Rectal smooth muscle tissue (tissue), 1 donor: ENCODE results near the gene EFS.

Source experiments
- H3K27ac ChIP-seq: one replicate; pipeline ENCODE4 v1.7.0; 2013; ENCODE audit warnings: low read depth, low read length, inconsistent platforms
- H3K27me3 ChIP-seq: one replicate; pipeline ENCODE4 v1.7.0; 2013; ENCODE audit warnings: low read length; ENCODE audit not compliant: control insufficient read depth, insufficient read depth
- H3K36me3 ChIP-seq: one replicate; pipeline ENCODE4 v1.7.0; 2013; ENCODE audit warnings: low read length; ENCODE audit not compliant: control insufficient read depth, insufficient read depth
- H3K4me1 ChIP-seq: one replicate; pipeline ENCODE4 v1.7.0; 2013; ENCODE audit warnings: low read length; ENCODE audit not compliant: control insufficient read depth, insufficient read depth
- H3K4me3 ChIP-seq: one replicate; pipeline ENCODE4 v1.7.0; 2013; ENCODE audit warnings: low read length
- H3K9ac ChIP-seq: one replicate; pipeline ENCODE4 v1.7.0; 2013; ENCODE audit warnings: low read length

EFS gene

GRCh38 chr14:23372509-23372908, 7.5 kb upstream of the EFS start, which contains the start of gene IL25:
IL25 (plus strand) TSS chr14:23372809.
- H3K4me3 ChIP-seq, result no peak within 1 kb of the TSS
- H3K9ac ChIP-seq, result no peak within 1 kb of the TSS
- H3K36me3 ChIP-seq, result no peaks in the 10 kb centered on the region
- no peaks in the 10 kb centered on the region for H3K27me3 ChIP-seq
- no peak within 1 kb of the TSS for H3K27ac ChIP-seq
- H3K4me1 ChIP-seq, result no peaks in the 10 kb centered on the region

GRCh38 chr14:23371865-23372264, 6.9 kb upstream of the EFS start:
- no peaks in the 10 kb centered on the region for H3K36me3 ChIP-seq
- peaks cover 2% of the 10 kb centered on the region for H3K4me1 ChIP-seq
- H3K4me3 ChIP-seq, result no peak overlapping the region
- H3K27me3 ChIP-seq, result no peaks in the 10 kb centered on the region
- H3K9ac ChIP-seq, result no peak overlapping the region
- no peak overlapping the region for H3K27ac ChIP-seq

GRCh38 chr14:23370221-23370620, 5.2 kb upstream of the EFS start:
- Histone ChIP-seq H3K27me3 (peaks cover 6% of the 10 kb centered on the region), H3K27ac (no peak overlapping the region), H3K4me1 (peaks cover 5% of the 10 kb centered on the region), H3K4me3 (no peak overlapping the region), H3K36me3 (no peaks in the 10 kb centered on the region), H3K9ac (no peak overlapping the region)

GRCh38 chr14:23366426-23366921, 1.5 kb upstream of the EFS start:
- Histone ChIP-seq H3K27me3 (peaks cover 10% of the 10 kb centered on the region), H3K36me3 (no peaks in the 10 kb centered on the region), H3K9ac (no peak overlapping the region), H3K4me3 (peak overlapping the region; percentile 36), H3K4me1 (peaks cover 16% of the 10 kb centered on the region), H3K27ac (peak overlapping the region; percentile 92)

- H3K27ac ChIP-seq, result peak overlapping the region; percentile 92
- H3K9ac ChIP-seq, result peak overlapping the region; percentile 74
- no peaks in the 10 kb centered on the region for H3K36me3 ChIP-seq
- peaks cover 10% of the 10 kb centered on the region for H3K27me3 ChIP-seq
- H3K4me1 ChIP-seq, result peaks cover 16% of the 10 kb centered on the region
- H3K4me3 ChIP-seq, result peak overlapping the region; percentile 76
Measured at GRCh38 chr14:23365732-23366425, 907 bp upstream of the EFS start.

DNA sequence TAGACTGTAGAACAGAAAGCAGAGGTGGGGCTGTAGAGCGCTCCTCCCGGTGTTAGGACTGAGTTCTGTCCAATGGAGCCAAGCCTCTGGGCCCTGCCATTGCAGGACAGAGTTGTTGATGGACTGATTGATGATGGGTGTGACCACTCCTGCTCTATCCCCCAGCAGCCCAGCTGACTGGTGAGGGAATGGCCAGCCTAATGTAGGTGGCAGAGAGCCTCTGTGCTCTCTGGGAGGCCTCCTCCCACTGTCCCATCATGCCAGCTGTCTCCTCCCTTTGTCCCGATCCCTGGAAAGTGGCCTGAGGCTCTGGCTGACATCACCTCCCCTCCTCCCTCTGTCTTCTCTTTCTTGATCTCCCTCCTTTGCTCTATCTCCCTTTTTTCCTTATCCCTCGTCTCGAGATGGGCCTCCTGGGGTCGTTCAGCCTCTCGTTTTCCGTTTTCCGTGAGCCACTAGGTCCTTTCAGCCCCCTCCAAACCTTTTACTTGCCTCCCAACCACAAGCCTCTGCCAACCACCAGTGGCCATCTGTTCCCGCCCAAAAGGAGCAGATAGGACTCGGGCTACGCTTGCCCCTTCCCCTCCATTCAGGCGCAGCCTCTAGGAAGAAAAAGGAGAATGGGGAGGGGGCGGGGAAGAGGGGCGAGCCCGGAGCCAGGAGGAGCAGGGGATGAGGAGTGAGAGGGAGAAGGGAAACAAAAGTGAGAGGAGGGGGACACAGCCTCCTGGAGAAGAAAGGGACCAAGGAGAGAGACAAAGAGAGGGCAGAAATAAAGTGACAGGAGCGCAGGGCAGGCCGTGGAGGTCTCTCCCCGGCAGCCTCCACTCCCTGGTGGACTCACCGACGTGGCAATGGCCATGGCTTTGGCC, 572 bp downstream of the EFS start:
- peaks cover 16% of the 10 kb centered on the region for H3K4me1 ChIP-seq
- H3K27ac ChIP-seq, result peak overlapping the region; percentile 92
- no peaks in the 10 kb centered on the region for H3K36me3 ChIP-seq
- H3K27me3 ChIP-seq, result peaks cover 10% of the 10 kb centered on the region
- H3K9ac ChIP-seq, result peak overlapping the region; percentile 60
- H3K4me3 ChIP-seq, result peak overlapping the region; percentile 76

- Histone ChIP-seq H3K4me3 (no peak overlapping the region), H3K27ac (peak overlapping the region; percentile 44), H3K27me3 (peaks cover 10% of the 10 kb centered on the region), H3K4me1 (peaks cover 16% of the 10 kb centered on the region), H3K36me3 (no peaks in the 10 kb centered on the region), H3K9ac (no peak overlapping the region)
Measured at GRCh38 chr14:23362200-23362599, 2.8 kb downstream of the EFS start.

- H3K36me3 ChIP-seq, result no peaks in the 10 kb centered on the region
- peaks cover 13% of the 10 kb centered on the region for H3K4me1 ChIP-seq
- no peak overlapping the region for H3K9ac ChIP-seq
- H3K27ac ChIP-seq, result peak overlapping the region; percentile 44
- H3K4me3 ChIP-seq, result no peak overlapping the region
- H3K27me3 ChIP-seq, result peaks cover 10% of the 10 kb centered on the region
Measured at GRCh38 chr14:23361763-23362162, 3.2 kb downstream of the EFS start.

DNA sequence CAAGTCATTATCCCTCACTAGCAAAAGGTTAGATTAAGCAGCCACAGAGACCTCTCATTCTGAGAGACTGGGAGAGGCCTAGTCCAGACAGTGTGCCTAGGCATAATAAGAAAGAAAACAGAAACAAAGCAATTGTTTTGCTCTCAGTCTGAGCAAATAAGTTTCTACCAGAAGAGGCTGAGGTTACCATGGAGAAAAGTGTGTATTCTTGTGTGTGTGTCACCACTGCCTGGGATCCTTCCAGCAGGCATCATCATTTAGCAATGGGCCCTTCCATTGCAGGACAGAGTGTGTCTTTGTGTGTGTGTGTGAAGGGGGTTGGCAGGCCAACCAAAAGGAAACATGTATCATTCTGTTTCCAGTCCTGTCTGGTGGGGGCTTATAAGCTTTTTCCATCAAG, 3.7 kb downstream of the EFS start:
- Histone ChIP-seq H3K9ac (no peak overlapping the region), H3K4me3 (no peak overlapping the region), H3K36me3 (no peaks in the 10 kb centered on the region), H3K27me3 (peaks cover 10% of the 10 kb centered on the region), H3K27ac (peak overlapping the region; percentile 21), H3K4me1 (peaks cover 11% of the 10 kb centered on the region)

GRCh38 chr14:23360496-23360895, 4.5 kb downstream of the EFS start:
- Histone ChIP-seq H3K27me3 (peaks cover 4% of the 10 kb centered on the region), H3K9ac (no peak overlapping the region), H3K27ac (no peak overlapping the region), H3K4me1 (peaks cover 11% of the 10 kb centered on the region), H3K4me3 (no peak overlapping the region), H3K36me3 (no peaks in the 10 kb centered on the region)

DNA sequence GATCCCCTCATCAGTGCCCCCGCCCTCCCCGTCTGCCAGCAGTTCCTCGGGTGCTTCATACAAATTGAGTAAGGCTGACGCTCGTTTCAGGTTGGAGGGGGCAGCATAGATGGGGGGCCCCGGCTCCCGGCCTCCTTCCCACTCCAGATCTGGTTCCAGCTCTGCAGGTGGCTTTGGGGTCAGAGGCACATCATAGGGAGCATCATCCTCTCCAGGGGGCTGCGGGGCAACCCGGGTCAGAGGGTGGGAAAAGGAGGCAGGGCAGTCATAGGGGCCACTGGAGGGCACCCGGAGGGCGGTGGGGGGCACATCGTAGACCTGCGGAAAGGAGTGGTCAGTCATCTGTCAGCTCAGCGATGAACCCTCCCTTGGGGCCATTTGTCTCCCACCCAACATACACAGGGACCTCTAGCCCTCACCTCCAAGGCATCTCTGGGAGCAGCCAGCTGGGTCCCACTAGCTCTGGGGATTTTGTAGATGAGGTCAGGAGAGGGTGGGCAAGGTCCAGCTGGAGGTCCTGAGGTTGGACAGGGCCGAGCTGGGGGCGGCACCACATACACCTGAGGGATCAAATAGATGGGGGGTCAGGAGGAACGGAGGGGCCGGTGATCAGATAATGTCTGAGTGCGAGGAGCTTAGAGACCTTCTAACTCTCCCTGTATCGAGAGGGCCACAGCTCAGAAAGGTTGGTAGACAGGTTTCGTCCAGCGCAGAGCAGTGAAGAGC, 5.1 kb downstream of the EFS start:
- peaks cover 11% of the 10 kb centered on the region for H3K4me1 ChIP-seq
- H3K9ac ChIP-seq, result no peak overlapping the region
- H3K27ac ChIP-seq, result no peak overlapping the region
- H3K36me3 ChIP-seq, result no peaks in the 10 kb centered on the region
- peaks cover 4% of the 10 kb centered on the region for H3K27me3 ChIP-seq
- no peak overlapping the region for H3K4me3 ChIP-seq

- H3K4me1 ChIP-seq, result peaks cover 9% of the 10 kb centered on the region
- no peak overlapping the region for H3K4me3 ChIP-seq
- no peak overlapping the region for H3K9ac ChIP-seq
- H3K27ac ChIP-seq, result no peak overlapping the region
- H3K27me3 ChIP-seq, result peaks cover 1% of the 10 kb centered on the region
- no peaks in the 10 kb centered on the region for H3K36me3 ChIP-seq
Measured at GRCh38 chr14:23359167-23359626, 5.8 kb downstream of the EFS start.
